C4-2B (cell line): Measurements from ENCODE around the gene MINDY3.

Experiments used
- ZFX ChIP-seq: fragments of 450-650 bp; IDR thresholded peaks from 2 replicates; pipeline ENCODE4 v1.6.1; 2017
- TF ChIP-seq, protein P1 (sequence below): fragments of 450-650 bp; conservative IDR thresholded peaks from 2 replicates; pipeline ENCODE4 v1.5.1; 2017; ENCODE audit warnings: mild to moderate bottlenecking

GRCh38 chr10:15743443-15743842, 116.9 kb downstream of the MINDY3 start:
- TF ChIP-seq, protein P1, sequence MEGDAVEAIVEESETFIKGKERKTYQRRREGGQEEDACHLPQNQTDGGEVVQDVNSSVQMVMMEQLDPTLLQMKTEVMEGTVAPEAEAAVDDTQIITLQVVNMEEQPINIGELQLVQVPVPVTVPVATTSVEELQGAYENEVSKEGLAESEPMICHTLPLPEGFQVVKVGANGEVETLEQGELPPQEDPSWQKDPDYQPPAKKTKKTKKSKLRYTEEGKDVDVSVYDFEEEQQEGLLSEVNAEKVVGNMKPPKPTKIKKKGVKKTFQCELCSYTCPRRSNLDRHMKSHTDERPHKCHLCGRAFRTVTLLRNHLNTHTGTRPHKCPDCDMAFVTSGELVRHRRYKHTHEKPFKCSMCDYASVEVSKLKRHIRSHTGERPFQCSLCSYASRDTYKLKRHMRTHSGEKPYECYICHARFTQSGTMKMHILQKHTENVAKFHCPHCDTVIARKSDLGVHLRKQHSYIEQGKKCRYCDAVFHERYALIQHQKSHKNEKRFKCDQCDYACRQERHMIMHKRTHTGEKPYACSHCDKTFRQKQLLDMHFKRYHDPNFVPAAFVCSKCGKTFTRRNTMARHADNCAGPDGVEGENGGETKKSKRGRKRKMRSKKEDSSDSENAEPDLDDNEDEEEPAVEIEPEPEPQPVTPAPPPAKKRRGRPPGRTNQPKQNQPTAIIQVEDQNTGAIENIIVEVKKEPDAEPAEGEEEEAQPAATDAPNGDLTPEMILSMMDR = no peak
- no peak for TF ChIP-seq ZFX
